GM18520 (cell line): ENCODE results near the gene ADAMTS12.

ENCODE experiments used
- ATAC-seq: cut with Tn5 transposase; IDR thresholded peaks from one replicate; pipeline ENCODE4 v1.9.1; 2021; ENCODE audit not compliant: unreplicated experiment

Gene ADAMTS12

DNA sequence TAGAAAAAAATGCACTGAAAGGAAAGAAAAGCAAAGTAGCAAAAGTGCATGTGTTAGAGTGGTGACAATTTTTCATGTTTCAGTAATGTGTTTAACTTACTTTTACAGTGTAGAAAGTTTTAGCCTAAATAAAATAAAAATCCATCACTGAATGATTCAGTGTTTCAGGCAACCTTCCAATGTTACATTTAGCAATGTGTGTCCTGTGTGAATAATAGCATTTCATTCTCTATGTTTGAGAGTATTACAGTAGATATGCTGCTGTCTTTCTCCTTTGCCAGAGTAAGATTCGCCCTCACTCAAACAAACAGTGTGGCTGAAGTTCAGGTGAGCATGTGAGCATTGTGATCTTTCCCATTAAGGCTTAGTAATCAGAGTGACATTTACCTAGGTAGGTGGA is 279.9 kb downstream of the ADAMTS12 start:
- no peak for ATAC-seq

DNA sequence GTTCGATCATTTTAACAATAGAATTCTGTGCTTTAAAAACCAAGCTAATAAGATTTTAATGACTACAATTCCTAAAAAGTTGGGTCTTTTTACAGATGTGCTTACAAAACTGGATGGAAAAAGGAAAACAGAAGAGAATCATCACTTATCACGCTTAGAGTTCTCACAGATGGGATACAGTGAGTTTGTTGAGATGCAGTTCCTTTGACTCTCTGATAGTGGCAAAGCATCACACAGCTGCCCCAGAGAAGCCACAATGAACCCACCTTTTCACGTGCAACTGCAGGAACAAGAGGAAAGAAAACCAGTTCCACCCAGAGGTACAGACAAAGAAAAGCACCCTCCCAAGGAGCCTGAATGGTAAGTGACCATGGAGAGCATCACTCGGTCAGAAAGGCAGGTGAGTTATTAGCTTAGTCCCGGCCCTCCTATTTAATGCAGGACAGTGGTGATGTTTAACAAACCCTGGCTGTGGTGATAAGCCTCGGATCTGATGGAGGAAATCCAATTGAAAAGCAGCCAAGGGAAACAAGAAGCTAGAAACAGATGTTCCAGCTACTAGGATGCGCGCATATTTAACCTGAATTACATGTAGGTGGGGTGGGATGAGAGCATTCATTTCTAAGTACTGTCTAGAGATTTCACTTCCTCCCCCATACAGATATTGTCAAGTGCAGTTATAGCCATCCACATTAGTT is 283.3 kb downstream of the ADAMTS12 start:
- ATAC-seq, result no peak

DNA sequence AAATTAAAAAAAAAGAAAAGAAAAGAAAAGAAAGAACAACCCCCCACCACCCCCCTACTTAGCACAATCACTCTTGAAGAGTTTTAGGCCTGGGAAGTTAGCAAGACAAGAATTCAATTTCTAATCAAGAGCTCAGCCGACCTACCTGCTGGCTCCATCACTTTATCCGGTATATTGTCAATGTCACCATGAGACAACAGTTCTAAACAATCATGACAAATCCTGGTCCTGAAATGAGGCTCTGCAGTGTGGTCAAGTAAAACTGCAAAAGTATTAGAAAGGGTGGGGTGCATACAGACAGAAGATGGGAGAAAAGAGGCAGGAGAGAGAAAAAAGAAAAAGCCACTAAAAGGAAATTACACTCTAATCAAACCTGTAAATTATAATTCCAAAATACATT is 287.3 kb downstream of the ADAMTS12 start:
- no peak for ATAC-seq

DNA sequence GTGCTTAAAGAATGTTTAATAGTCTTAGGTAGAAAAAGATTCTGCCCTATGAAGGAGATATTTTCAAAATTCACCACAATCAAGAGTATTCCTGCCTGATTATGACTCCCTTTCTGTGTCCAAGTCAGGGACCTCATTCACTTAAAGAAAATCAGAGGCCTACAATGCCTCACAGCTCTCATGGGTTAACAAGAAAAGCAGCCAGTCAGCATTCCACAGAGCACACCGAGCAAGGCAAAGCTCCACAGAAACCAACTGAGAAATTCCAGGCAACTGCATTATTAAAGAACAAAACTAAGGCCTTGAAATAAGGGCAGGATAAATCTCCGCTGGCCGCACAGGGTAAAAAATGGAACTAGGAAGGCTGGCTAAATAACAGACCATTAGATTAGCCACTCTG is 289.9 kb downstream of the ADAMTS12 start:
- ATAC-seq, result no peak

DNA sequence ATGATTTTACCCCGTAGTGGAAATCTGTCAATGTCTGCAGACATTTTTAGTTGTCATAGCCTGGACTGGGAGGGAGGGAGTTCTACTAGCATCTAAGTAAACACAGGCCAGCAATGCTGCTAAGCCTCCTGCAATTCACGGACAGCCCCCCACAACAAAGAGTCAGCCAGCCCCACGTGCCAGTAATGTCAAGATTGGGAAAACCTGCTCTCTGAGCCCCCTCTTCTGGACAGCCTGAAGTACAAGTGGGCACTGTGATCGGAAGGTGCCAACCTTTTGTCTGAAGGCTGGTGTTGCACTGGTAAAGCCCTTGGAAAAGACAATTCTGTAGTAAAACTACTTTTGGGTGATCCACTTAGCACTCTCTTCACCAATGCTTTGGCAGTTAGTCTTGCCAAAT is 296.5 kb downstream of the ADAMTS12 start:
- ATAC-seq, result no peak

DNA sequence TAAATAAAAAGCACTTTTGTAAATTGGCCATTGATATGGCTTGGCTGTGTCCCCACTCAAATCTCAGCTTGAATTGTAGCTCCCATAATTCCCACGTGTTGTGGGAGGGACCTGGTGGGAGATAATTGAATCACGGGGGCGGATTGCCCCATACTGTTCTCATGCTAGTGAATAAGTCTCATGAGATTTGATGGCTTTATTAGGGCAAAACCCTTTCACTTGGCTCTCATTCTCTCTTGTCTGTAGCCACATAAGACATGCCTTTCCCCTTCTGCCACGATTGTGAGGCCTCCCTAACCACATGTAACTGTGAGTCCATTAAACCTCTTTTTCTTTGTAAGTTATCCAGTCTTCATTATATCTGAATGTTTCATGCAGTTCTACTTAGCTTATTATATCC is 297.8 kb downstream of the ADAMTS12 start:
- ATAC-seq, result no peak

DNA sequence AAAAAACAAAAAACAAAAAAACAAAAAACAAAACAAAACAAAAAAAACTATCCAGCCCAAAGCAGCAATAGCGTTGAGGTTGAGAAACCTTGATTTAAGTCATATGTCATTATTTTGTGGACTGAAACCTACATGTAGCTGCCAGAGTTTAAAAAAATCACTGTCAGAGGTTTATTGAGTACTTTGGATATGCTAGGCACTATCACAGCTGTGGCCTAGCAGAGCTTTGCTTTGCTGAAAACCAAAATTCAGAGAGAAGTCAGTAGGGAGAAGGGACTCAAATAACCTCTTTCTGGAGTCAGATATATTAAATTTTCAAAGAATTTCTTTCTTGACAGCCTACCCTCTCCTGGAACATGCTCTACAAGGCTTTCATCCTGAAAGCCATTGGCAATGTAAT is 299.5 kb downstream of the ADAMTS12 start:
- ATAC-seq, result no peak

DNA sequence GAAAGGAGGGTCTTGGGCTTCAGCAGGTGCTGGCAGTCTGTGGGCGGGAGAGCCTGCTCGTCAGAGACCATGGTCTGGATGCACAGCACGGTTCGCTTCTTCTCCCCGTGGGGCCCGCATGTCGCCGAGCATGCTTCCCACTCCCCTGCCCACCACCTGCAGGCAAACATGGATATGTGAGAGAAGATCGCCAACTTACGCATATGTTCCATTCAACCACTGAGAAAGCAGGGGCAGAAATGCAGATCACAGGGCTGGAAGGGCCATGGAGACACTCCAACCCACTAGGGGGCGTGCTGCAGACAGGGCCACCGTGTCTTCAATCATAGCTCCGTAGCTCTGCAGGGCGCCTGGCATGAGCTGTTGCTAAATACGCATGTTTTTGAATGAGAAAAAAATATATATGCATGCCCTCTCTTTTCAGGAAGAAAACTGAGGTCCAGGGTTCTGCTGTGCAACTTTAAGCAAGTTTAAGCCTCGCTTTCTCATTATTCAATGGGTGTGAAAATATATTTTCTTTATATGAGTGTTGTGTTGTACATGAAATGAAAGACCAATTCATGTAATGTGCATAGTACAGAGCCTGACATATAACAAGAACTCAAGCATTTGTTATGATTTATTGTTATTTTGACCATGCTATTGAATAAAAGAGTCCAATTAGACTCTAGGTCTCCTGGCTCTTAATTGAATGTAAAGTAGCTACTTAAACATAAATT is 303.0 kb downstream of the ADAMTS12 start:
- no peak for ATAC-seq

DNA sequence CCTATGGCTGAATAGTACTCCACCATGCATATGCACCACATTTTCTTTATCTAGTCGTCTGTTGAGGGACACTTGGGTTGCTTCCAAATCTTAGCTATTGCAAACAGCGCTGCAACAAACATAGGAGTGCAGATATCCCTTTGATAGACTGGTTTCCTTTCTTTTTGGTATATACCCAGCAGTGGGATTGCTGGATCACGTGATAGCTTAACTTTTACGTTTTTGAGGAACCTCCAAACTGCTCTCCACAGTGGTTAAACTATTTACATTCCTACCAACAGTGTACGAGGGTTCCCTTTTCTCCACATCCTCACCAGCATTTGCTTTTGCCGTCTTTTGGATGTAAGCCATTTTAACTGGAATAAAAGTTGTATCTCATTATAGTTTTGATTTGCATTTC is 308.5 kb downstream of the ADAMTS12 start:
- no peak for ATAC-seq

DNA sequence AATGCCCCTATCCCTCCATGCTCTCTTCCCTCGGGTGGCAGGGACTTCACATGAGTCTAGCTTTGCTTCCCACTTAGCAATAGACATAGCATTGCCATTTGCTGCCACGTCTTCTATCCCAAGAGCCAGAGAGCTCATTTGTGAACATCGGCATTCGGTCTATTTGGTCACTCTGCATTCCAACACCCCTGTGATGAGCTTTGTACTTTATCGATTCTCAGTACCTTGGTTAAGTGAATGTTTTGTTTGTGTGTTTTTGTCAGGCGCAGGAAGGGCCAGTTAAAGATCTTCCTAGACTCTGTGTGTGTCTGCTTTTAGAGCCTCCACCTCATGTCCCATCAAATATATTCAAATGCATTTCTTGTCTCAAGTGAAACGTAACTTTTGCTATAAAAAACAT is 309.4 kb downstream of the ADAMTS12 start:
- no peak for ATAC-seq

DNA sequence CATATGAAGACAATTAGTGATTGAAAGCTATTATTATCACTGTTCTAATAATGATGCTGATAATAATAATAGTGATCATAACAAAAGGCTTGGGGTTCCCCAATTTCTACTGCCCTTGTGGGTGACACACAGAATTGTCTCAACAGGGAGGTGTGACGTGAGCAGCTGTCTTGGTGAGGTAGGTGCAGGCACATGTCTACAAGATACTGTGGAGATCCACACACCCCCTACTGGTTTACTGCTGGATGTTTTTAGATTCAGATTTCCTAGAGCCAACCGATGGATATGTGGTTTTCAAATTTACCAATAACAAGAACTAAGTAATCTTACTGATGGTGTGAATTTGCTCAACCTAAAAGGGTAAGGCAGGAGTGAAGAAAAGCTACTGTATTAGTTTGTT is 312.0 kb downstream of the ADAMTS12 start:
- no peak for ATAC-seq

DNA sequence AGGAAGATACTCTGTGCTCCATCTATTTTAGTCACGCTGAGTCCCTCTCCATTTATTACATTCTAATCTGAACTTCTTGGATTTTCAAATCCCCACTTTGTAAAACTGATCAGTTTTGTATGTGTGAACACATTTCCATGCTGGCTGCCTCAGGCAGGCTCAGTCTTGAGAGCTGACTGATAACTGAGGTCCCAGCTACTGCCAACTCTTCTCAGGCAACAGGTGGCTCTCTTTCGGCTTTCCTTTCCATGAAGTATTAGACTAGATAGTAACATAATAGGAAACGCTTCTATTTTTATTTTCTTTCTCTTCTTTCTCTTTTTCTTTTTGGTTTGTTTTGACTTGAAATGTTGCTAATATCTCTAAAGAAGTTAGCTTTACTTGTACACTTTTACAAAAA is 312.6 kb downstream of the ADAMTS12 start:
- no peak for ATAC-seq

DNA sequence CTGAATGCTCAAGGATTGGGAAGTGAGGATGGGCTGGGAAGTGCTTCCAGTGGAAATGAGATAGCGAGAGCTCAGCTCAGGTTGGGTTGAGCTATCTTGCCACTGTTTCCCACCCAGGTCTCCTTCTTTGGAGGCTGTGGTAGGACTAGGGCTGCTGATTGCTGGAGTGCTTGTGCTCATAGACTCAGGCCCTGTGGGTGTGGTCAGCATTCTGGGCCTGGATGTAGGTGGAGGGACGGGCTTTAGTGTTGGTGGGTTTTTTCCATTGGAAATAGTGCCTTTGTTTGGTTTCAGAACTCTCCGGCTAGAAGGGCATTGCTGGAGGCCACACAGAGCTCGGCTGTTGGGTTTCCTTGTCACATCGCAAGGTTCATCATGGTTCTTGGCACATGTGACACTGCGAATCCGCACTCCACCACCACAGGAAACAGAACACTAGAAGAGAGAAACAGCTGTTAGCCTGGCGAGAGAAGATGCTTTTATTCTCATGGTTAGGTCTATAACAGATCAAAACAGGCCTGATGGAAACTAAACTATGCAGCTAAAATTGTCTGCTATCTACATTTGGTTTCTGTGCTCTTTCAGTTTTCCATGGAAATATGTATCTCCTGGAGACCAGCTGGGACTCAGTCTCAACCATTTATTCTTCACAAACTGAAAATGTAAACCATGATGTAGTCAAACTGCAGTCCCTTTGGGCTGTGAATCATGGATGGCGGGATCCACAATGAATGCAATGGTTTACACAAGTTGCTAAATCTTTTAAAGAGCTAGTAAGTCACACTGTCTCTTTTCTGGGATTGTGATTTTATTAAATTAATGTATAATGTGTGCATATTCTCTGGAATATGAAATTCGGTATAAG is 314.8 kb downstream of the ADAMTS12 start:
- no peak for ATAC-seq

DNA sequence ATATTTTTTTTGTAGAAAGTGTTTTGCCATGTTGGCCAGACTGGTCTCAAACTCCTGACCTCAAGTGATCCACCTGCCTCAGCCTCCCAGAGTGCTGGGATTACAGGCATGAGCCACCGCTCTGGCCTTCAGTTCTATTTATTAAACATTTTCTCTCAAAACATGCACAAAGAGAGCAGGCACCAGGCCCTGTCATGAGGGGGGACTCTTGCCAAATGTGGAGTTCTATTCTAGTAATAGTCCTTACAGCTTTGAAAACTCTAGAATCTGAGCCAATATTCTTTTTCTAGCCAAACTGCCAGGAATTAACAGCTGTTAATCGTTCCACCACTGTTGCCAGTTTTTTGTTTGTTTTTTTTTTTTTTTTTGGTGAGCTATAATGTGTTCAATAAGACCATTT is 326.5 kb downstream of the ADAMTS12 start:
- no peak for ATAC-seq

DNA sequence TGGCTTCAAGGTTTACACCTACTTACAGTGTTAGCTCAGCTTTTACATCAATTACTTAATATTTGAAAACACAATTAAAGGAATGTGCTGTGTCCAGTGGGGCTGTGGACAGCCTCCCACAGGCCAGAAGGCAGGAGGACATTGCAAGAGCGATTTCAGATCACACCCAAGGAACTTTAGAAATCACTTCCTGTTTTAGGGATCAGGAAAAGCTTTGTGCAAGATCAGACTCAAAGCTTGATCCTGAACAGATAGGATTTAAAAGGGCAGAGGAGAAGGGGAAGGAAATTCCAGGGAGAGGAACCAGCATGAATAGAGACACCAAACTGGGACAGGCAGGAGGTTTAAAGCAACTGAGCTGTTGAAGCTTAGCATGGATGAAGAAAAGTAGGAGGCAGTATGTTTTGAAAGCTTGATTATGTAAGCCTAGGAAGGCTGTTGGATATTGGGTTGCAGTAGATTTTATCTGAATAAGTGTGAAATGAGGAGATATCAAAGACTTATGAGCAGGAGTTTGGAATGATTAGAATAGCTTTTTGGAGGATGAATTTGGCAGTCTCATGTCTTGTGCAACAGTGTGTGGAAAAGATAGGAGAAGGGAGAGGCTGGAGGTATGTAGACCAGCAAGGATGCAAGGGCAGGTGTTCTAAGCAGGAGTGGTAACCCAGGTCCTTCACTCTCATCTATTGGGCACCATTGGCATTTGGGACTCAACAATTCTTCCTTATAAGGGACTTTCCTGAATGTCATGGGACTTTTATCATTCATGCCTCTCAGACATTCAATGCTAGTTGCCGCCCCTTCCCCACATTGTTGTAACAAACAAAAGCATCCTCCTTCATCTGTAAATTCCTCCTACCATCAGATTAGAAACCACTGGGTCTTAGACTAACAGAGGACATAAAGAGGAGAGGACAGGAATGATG is 327.5 kb downstream of the ADAMTS12 start:
- ATAC-seq, result no peak

DNA sequence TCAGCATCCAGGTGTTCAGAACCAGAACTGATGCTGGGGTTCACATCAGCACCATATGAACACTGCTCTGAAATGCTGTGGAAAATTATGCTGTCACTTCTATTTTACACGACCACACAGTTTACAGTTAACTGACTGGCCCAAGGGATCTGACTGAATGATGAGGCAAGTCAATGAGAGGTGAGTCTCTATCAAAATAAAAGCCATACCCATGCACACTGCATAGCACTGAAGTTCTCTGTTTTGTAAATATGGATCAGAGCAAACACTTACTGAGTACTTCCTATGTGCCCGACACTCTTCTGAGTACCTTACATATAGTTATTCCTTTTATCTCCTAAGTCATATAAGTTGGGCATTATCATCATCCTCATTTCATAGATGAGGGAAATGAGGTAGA is 328.3 kb downstream of the ADAMTS12 start:
- no peak for ATAC-seq

DNA sequence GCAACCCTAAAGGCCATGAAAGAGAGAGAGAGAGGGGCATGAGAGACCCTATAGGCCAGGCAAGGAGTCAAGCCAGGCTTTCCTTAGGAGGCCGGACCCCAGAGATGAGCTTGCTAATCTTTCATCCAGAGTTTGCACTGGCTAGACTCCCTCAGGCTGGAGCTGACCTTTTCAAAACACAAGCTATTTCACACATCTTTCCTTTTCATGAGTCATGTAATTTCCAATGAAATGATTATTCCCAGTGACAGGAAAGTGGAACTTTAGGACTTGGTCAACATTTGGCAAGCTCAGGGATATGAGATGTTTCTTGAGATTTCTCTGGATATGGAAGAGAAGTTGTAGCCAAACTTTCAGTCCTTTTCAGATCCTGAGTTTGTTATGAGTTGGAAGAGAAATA is 333.3 kb downstream of the ADAMTS12 start:
- ATAC-seq, result no peak

DNA sequence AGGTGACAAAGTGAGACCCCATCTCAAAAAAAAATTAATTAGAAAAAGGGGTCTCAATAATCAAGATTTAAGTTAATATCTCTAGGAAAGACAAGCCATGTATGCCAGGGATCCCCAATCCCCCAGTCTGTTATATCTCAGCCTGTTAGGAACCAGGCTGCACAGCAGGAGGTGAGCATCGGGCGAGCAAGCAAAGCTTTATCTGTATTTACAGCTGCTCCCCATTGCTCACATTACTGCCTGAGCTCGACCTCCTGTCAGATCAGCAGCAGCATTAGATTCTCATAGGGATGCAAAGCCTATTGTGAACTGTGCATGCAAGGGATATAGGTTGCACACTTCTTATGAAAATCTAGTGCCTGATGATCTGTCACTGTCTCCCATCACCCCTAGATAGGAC is 334.2 kb downstream of the ADAMTS12 start:
- ATAC-seq, result no peak

DNA sequence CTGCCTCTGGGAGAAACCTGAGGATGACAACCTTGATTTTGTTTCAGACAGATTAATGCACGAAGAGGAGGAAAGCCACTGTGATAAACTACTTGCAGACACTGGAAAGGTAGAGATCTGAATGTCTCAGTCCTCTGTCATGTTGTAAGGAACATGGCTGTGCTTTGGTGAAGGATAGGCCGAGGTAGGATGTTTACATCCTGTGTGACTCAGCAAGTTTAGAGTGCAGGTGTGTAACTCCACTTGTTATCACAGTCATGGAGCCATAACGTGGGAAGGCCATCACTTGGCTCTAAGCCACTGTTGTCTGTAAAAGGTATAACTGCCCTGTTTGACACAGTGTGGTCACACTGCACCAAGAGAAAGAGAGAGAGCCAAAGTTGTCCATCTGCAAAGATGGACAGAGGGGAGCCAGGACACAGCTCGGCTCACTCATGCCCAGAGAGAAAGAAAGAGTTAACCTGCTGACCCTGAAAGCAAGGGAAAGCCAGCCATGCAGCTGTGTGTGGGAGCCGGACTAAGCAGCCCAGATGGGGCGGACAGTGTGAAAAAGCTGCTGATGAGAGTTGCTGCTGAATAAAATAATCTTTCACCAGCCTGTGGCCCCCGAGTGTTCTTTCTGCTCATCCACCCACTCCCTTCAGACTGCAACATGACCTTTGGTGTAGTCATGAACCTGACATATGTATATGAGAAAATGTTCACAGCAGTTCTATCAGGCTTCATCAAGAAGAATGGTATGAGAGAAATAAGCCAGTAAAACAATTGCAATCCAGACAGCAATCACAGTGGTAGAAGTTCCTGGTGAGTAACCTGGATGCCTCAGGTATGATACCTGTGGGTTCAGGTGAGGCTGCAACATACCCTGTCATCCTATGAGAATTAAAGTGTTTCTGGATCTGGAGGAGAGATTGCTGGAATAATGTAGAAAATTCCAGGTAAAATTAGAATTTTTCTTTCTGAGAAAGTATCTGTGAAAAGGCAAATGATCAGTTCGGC is 335.2 kb downstream of the ADAMTS12 start:
- ATAC-seq, result no peak
